Activated CD8-positive, alpha-beta memory T cell treated with anti-CD3 and anti-CD28 coated beads for 36 hours (primary cell): ENCODE results near the gene ERBB4. TPM values are rescaled to one million over a fixed set of nuclear protein-coding genes. Genes with fewer than 3 reads are reported as not detected.

Source experiments
- CTCF ChIA-PET: fragments of 350-600 bp; sonication (Branson Sonifier 250); formaldehyde crosslinking; loops from one replicate; lab custom pipeline; 2021; ENCODE audit warnings: antibody characterized with exemption; lab: Charles Lee
- POLR2A ChIA-PET: fragments of 350-600 bp; sonication (Branson Sonifier 250); formaldehyde crosslinking; loops from one replicate; lab custom pipeline; 2021; ENCODE audit warnings: antibody characterized with exemption; lab: Charles Lee
- total RNA-seq, 2 experiments: library from RNA; stranded (reverse); gene quantifications; one replicate each; pipeline ENCODE4 v1.2.3, GENCODE V29; 2021

Gene ERBB4
- total RNA-seq, 2 experiments from 2014 or later = not detected

GRCh38 chr2:211901226-211901846 lies 637.3 kb downstream of the ERBB4 start:
- POLR2A ChIA-PET = no interaction called here

GRCh38 chr2:211900518-211900917 lies 638.1 kb downstream of the ERBB4 start:
- ChIA-PET CTCF (no interaction called here), POLR2A (no interaction called here)

More at GRCh38 chr2:211901226-211901846, 637.3 kb downstream of the ERBB4 start:
- CTCF ChIA-PET = no interaction called here

DNA sequence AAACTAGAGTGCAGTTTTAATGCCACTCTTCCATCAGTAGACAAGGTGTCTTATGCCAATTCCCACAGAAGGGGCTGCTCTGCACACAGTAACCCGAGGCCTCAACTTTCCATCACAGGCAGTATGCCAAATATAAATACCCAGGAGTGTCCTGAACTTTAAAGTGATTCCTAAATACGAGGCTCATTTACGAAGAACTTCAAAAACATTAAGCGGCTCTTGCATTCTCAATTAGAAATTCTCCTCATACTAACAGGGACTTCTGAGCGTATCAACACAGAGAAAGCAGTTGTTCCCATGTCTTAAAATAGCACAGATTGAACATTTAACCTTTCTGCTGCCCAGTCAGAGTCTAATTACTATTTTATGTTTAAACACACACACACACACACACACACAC lies 638.6 kb downstream of the ERBB4 start:
- ChIA-PET POLR2A (no interaction called here), CTCF (no interaction called here)

DNA sequence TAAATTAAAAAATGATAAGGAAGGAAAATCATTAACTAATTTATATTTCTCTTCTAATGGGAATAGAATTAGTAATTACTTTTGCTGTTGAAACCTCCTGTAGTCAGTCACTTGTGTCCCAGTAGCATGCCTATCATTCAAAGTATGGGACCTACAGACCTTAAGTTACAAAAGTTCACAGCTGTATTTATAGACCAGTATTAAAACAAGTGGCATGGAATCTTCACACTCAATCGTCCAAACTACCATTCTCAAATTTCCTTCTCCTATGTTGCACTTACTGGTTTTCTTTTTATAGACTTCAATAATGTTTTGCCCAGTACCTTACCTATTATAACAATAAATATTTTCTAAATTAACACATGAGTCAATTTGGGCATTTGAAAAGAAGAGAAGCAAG lies 639.9 kb downstream of the ERBB4 start:
- CTCF ChIA-PET = no interaction called here

GRCh38 chr2:211881449-211881848 lies 657.2 kb downstream of the ERBB4 start:
- POLR2A ChIA-PET = no interaction called here
- CTCF ChIA-PET = no interaction called here

More for the DNA sequence above, 639.9 kb downstream of the ERBB4 start:
- POLR2A ChIA-PET = no interaction called here

DNA sequence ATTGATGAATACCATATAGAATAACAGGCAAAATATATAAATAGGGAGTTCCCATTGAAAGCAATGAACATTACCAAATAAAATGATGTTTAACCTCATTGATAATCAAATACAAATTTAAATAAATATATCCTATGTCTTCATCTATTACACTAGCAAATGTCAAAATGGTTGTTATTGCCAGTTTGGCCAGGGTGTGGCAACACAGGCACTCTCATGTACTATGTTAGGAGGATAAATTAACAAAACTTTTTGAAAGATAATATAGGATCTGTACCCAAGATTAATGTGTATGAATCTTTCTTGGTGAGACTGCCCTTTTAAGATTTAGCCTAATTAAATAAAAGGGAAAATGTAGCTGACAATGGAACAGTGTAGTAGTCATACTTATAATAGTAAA lies 659.3 kb downstream of the ERBB4 start:
- POLR2A ChIA-PET = no interaction called here
- CTCF ChIA-PET = no interaction called here

GRCh38 chr2:211877061-211877460 lies 661.5 kb downstream of the ERBB4 start:
- ChIA-PET CTCF (no interaction called here), POLR2A (no interaction called here)

GRCh38 chr2:211875488-211875887 lies 663.1 kb downstream of the ERBB4 start:
- CTCF ChIA-PET = no interaction called here
- POLR2A ChIA-PET = no interaction called here

- CTCF ChIA-PET = no interaction called here
- POLR2A ChIA-PET = no interaction called here
Measured at GRCh38 chr2:211868996-211869533, 669.5 kb downstream of the ERBB4 start.

DNA sequence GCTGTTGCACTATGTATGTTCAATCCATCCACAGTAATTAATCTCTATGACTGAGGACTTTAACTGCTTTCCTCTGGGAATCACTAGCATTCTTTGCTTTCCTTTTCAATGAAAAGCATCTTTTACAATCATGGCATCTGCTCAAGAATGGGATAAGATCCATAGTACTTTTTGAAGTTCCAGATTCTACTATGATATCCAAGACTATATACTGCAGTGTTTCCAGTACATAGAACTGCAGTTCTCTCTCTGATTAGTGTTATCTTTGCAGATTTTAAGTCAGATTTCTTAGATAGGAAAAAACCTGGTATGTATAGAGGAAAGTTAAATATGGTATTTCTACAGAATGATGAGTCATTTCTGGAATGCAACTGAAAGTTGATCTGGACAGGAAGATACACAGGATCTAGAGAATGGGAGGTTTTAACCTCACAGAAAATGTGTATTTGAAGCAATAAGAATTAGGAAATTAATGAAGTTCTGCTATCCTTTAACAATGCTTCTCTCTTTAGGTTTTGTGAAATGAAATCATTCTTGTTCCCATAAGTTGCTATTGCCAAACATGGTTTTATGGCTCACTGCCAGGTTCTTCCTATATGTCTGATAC lies 670.7 kb downstream of the ERBB4 start:
- ChIA-PET POLR2A (no interaction called here), CTCF (no interaction called here)

- POLR2A ChIA-PET = no interaction called here
- CTCF ChIA-PET = no interaction called here
Measured at GRCh38 chr2:211864328-211864727, 674.3 kb downstream of the ERBB4 start.

DNA sequence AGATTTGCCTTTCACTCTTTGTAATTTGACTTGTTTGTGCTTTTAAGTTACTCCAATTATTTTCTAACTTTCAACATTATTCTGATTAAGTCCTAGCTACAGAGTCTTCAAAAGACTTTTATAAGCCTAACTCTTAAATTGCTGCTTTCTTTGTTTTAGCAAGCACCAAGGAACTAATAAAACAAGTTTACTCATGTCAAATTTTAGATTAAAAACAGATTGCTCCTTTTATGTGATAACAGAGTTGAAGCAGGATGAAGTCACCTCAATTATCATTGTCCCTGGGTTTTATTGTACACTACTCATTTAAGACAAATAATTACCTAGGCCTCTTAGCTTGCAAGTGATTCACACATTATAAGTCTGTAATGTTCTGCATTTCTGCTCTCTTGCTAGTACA lies 678.4 kb downstream of the ERBB4 start:
- POLR2A ChIA-PET = no interaction called here
- CTCF ChIA-PET = no interaction called here

- ChIA-PET CTCF (no interaction called here), POLR2A (no interaction called here)
Measured at GRCh38 chr2:211854832-211855231, 683.8 kb downstream of the ERBB4 start.

GRCh38 chr2:211846714-211847113 lies 691.9 kb downstream of the ERBB4 start:
- ChIA-PET CTCF (no interaction called here), POLR2A (no interaction called here)

GRCh38 chr2:211846036-211846400 lies 692.6 kb downstream of the ERBB4 start:
- ChIA-PET CTCF (no interaction called here), POLR2A (no interaction called here)

GRCh38 chr2:211845338-211846035 lies 693.1 kb downstream of the ERBB4 start:
- CTCF ChIA-PET = no interaction called here
- POLR2A ChIA-PET = no interaction called here

DNA sequence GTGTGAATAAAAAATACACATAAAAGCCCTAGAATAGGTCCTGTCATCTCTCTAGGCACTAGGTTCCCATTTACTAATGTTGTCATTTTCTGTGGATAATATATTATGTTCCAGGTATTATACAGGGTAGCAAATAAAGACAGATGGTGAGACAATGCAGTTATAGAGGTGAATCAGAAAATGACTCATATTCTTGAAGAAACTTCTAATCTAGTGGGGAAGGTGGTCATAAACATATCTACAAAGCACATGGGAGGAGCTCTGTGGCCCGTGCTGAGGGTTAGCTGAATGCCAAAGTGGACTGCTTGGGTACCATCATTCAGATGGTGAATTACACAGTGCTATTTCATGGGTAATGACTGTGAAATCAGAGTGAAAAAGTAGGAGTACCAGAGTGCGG lies 700.9 kb downstream of the ERBB4 start:
- CTCF ChIA-PET = no interaction called here

DNA sequence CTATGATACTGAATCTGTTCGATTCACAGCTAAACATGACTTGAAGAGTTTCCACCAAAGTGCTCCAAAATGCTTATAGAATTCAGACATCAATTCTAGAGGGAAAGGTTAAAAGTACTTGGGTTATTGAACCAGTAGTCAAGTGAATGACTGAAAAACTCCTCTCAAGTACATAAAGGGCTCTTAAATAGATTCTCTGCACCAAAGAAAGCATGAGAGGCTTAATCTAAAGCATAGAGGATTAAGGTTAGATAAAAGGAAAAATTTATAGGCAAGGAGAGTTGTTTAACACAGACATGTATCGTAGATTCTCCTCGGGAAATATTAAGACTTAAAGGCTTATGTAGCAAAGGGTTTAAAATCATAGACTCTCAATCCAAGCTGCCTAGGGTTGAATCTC lies 701.4 kb downstream of the ERBB4 start:
- CTCF ChIA-PET = no interaction called here
- POLR2A ChIA-PET = no interaction called here

More for the DNA sequence above, 700.9 kb downstream of the ERBB4 start:
- POLR2A ChIA-PET = no interaction called here

DNA sequence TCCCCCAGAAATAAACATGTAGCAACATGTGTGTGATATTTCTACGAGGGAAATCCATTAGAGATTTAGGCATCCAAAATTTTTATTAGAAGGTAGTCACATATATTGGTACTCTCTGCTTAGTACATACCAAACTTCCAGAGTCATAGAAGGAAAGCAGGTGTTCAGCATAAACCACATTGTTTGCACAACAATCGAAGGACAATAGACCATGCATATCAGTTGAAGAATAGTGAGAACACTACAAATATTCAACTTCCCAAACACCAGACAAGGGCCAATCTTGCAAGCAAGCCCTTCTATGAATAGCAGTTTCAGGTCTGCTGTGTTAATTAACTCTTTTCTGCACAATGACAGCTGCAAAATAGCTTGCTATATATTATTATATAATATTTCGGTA lies 702.2 kb downstream of the ERBB4 start:
- ChIA-PET POLR2A (no interaction called here), CTCF (no interaction called here)

DNA sequence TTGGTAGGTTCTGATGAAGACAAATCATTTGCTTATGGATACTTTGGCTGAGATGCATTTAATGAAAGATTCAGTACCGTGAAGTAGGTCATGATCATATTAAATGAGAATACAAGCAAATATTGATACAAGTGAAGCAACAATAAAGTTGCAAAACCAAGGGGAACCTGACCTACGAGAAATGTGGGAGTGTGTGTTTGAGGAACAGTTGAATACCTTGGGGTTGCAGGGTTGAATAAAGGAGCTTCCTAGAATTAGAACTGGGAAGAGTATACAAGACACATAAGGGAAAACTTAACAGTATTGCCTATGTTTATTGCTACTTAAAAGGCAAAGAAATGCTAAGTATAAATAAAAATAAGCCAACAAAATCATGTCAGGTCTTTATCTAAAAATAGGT lies 702.9 kb downstream of the ERBB4 start:
- CTCF ChIA-PET = no interaction called here
- POLR2A ChIA-PET = no interaction called here
